NT2/D1 (cell line): Measurements from ENCODE around the gene SRMS.

Experiments
- YY1 ChIP-seq: IDR thresholded peaks from 2 replicates; pipeline ENCODE4 v1.6.1; 2011; ENCODE audit not compliant: insufficient read length, insufficient read depth
- ZNF274 ChIP-seq: IDR thresholded peaks from 2 replicates; pipeline ENCODE4 v1.6.1; 2011; ENCODE audit warnings: mild to moderate bottlenecking, low read depth, low read length

- TF ChIP-seq YY1 (no peak), ZNF274 (no peak)
Measured at GRCh38 chr20:63553251-63553932, 5.8 kb upstream of the SRMS start.
